HG02588 (cell line): ENCODE measurements around the gene PTPRN2.
"Not testable (repeated sequence)": the region's sequence is repeated elsewhere in the genome, so short reads cannot be mapped to it uniquely, and the experiment has no call there.

Experiments used
- ATAC-seq: cut with Tn5 transposase; IDR thresholded peaks from one replicate; pipeline ENCODE4 v1.9.1; 2021; ENCODE audit warnings: mild to moderate bottlenecking, moderate library complexity; ENCODE audit not compliant: unreplicated experiment

PTPRN2 gene

GRCh38 chr7:158520825-158521224 lies 66.8 kb downstream of the PTPRN2 start:
- no peak for ATAC-seq

GRCh38 chr7:158519633-158520174 lies 67.9 kb downstream of the PTPRN2 start:
- no peak for ATAC-seq

GRCh38 chr7:158518980-158519632 lies 68.5 kb downstream of the PTPRN2 start:
- no peak for ATAC-seq

DNA sequence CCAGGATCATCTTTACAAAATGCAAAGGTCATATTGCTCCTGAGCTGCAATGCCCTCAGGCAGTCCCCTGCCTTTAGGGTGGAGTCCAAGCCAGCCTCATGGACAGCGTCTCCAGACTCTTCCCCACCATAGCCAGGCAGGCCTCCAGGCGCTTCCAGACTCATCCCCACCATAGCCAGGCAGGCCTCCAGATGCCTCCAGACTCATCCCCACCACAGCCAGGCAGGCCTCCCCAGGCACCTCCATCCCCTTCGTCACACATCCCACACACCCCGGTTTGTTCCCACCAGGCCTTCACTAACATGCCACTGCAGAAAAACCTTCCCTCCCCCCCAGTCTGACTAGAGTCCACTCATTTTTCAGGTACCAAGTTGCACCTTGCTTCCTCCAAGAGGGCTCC lies 70.1 kb downstream of the PTPRN2 start:
- ATAC-seq = no peak

- ATAC-seq = no peak
Observed at GRCh38 chr7:158517072-158517471, 70.6 kb downstream of the PTPRN2 start.

DNA sequence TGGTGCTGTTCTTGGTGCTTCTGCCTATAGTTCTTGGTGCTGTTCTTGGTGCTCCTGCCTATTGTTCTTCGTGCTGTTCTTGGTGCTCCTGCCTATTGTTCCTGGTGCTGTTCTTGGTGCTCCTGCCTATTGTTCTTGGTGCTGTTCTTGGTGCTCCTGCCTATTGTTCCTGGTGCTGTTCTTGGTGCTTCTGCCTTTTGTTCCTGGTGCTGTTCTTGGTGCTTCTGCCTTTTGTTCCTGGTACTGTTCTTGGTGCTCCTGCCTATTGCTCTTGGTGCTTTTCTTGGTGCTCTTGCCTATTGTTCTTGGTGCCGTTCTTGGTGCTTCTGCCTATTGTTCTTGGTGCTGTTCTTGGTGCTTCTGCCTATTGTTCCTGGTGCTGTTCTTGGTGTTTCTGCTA lies 71.1 kb downstream of the PTPRN2 start:
- ATAC-seq = no peak

- ATAC-seq = no peak
Observed at GRCh38 chr7:158512869-158513268, 74.8 kb downstream of the PTPRN2 start.

DNA sequence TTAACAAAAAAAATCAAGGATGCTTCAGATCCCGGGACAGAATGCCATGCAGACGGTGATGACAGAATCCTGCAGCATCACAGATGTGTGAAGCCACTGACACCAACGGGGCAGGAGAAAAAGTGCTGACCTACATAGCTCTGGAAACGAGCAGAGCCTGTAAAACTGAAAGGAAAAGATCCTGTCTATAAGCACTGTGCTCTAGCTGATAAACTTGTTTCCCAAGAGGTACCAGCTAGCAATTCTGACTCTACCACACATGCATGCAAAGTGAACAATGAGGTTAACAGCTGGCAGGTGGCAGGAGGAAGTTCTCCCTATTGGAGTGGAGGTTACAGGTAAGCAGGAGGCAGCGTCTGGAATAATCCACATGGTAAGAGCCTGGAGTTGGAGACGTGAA lies 75.6 kb downstream of the PTPRN2 start:
- no peak for ATAC-seq

DNA sequence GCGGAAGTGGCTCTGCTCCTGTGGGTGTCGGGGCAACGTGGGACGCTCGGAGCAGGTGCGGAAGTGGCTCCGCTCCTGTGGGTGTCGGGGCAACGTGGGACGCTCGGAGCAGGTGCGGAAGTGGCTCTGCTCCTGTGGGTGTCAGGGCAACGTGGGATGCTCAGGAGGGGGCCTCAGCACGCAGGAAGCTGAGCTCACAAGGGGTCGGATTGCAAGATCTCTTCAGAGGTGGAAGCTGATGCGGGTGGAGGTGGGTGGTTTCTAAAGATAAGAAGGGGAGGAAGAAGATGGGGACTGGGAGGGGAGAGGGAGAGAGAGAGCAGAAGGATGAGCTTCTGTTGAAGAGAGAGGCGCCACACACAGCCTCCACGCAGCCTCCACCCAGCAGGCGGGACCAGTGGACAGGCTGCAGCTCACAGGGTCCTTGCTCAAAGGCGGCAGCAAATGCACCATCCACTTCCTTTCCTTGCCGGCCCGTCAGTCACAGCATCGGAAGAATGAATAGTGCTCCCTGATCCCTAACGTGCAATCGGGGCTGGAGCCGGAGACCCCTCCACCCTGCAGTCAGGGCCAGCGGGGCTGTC lies 78.7 kb downstream of the PTPRN2 start:
- no peak for ATAC-seq

GRCh38 chr7:158508321-158508720 lies 79.3 kb downstream of the PTPRN2 start:
- not testable (repeated sequence) for ATAC-seq

DNA sequence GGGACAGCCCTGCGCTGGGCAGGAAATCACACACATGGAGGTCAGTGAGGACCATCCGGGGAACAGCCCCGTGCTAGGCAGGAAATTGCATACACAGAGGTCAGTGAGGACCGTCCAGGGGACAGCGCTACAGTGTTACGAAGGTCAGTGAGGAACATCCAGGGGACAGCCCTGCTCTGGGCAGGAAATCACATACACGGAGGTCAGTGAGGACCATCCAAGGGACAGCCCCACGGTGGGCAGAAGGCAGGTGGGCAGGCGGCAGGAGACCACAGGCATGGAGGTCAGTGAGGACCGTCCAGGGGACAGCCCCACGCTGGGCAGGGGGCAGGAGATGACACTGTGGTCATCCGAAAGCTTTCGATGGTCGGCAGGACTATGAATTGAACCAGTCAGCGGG lies 79.7 kb downstream of the PTPRN2 start:
- ATAC-seq = no peak

DNA sequence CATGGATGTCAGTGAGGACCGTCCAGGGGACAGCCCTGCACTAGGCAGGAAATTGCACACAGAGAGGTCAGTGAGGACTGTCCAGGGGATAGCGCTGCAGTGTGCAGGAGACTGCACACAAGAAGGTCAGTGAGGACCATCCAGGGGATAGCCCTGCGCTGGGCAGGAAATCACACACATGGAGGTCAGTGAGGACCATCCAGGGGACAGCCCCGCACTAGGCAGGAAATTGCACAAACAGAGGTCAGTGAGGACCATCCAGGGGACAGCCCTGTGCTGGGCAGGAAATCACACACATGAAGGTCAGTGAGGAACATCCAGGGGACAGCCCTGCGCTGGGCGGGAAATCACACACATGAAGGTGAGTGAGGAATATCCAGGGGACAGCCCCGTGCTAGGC lies 80.4 kb downstream of the PTPRN2 start:
- not testable (repeated sequence) for ATAC-seq

DNA sequence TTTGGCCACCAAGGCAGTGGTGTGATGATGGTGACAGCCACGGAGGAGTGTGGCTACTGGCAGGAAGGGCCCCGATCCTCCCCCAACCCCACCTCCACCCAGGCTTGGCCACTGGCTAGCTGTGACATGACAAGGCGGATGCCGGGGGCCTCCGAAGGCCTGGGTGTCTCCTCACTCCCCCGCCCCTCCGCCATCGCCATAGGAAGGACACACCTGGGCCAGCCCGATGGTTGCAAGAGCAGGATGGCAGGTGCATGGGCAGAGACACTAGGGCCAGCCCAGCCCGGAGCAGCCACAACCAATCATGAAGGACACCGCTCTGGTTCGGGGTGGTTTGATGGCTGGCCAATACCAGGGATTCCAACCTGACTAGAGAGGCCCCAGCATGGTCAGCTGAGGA lies 81.0 kb downstream of the PTPRN2 start:
- no peak for ATAC-seq

GRCh38 chr7:158505683-158506082 lies 81.9 kb downstream of the PTPRN2 start:
- no peak for ATAC-seq

- ATAC-seq = no peak
Observed at GRCh38 chr7:158502068-158502750, 85.4 kb downstream of the PTPRN2 start.

DNA sequence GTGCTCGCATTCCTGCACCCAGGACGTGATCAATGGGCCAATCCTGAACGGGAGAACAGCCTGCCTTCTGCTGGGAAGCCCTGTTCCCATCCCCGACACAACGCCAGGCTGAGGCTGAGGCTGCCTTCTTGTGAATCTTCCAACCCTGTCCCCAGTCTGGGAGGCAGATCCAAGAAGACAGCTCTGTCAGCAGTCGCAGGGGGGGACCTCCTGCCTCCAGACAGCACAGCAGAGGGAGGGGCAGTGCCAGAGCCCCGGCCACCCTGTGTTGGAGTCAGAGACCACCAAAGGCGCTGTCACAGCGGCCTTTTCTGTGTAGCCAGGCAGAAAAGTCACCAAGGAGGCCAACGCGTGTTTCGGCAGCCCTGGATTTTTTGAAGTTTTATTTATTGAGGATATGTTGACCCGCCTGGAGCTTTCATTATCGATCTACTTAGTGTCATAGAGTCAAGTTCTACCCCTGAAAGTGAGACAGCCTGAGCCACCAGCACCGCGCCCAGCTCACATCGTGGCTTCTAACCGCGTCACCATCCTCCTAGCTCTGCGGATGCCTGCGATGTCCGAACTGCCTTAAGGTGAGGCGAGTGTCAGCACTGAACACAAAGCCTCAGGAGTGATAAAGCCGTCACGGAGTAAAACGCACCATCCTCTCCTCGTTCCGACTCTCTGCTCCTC lies 86.1 kb downstream of the PTPRN2 start:
- ATAC-seq = no peak

- ATAC-seq = no peak
Observed at GRCh38 chr7:158500651-158501052, 87.0 kb downstream of the PTPRN2 start.

GRCh38 chr7:158499082-158499455 lies 88.6 kb downstream of the PTPRN2 start:
- ATAC-seq = no peak

- ATAC-seq = no peak
Observed at GRCh38 chr7:158498443-158499081, 89.1 kb downstream of the PTPRN2 start.

GRCh38 chr7:158497627-158498026 lies 90.0 kb downstream of the PTPRN2 start:
- no peak for ATAC-seq

- ATAC-seq = no peak
Observed at GRCh38 chr7:158495786-158496185, 91.8 kb downstream of the PTPRN2 start.
